ENCODE measurements around the gene SLC13A1.
A peak's percentile ranks its signal among the peaks of the same experiment; 100 is the strongest.

The SLC13A1 gene

DNA sequence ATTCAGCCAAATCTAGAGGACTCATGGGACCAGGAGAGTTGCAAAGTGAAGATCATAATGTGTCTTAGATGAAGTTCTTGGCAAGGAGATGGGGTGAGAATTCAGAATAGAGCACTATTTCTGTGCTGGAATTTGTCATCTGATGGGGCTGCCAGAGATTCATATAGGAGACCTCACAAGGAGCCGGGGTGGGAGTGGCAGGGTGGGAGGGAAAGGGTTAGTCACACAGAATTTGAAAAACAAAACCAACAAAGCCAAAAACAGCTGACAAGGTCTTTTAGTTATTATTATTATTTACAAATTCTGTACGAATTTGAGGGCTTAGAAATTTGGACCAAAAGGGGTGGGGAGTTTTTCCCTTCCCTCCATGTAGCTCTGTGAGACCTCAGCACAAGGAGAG lies 1.7 kb downstream of the SLC13A1 start:
- H3K9me3 ChIP-seq (ENCODE audit: control insufficient read depth, low read length), result no peaks in the 10 kb centered on the region
- no peaks in the 10 kb centered on the region for H3K4me1 ChIP-seq (ENCODE audit: control insufficient read depth, insufficient read depth, low read length)
- no peak overlapping the region for H3K4me3 ChIP-seq (ENCODE audit: insufficient read depth, low read depth, low read length)
- H3K27me3 ChIP-seq (ENCODE audit: control insufficient read depth, insufficient read depth, low read length, poor library complexity, severe bottlenecking), result no peaks in the 10 kb centered on the region
- 83 to 100% methylated on average over 1 to 2 of the region's 2 CpGs for WGBS, 2 experiments
- no peak overlapping the region for H3K27ac ChIP-seq (ENCODE audit: insufficient read depth, low read depth, low read length, poor library complexity, severe bottlenecking)
- no peaks in the 10 kb centered on the region for H3K36me3 ChIP-seq (ENCODE audit: control insufficient read depth, insufficient read depth, low read length)

DNA sequence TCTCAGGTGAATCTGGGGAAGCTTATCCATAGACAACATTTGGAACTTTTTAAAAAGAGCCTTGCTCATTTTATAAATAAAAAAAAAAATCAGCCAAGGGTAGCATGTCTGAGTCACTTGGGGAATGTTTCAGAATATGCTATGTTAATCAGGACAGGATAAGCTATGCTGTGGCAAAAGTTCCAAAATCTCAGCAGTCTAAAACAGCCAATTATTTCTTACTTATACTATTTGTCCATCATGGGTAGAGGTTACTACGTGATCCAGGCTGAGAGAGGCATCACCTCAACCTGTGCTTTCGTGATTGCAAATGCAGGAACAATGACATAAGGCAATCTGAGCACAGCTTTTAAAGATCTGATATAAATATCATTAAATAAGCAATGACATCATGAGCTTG lies 6.5 kb downstream of the SLC13A1 start:
- Histone ChIP-seq H3K27me3 (ENCODE audit: control insufficient read depth, insufficient read depth, low read length, poor library complexity, severe bottlenecking) (no peaks in the 10 kb centered on the region), H3K4me1 (ENCODE audit: control insufficient read depth, insufficient read depth, low read length) (no peaks in the 10 kb centered on the region), H3K9me3 (ENCODE audit: control insufficient read depth, low read length) (no peaks in the 10 kb centered on the region), H3K36me3 (ENCODE audit: control insufficient read depth, insufficient read depth, low read length) (no peaks in the 10 kb centered on the region), H3K4me3 (ENCODE audit: insufficient read depth, low read depth, low read length) (no peak overlapping the region), H3K27ac (ENCODE audit: insufficient read depth, low read depth, low read length, poor library complexity, severe bottlenecking) (no peak overlapping the region)
- WGBS, 2 experiments, result 100% methylated on average over 2 of the region's 2 CpGs

DNA sequence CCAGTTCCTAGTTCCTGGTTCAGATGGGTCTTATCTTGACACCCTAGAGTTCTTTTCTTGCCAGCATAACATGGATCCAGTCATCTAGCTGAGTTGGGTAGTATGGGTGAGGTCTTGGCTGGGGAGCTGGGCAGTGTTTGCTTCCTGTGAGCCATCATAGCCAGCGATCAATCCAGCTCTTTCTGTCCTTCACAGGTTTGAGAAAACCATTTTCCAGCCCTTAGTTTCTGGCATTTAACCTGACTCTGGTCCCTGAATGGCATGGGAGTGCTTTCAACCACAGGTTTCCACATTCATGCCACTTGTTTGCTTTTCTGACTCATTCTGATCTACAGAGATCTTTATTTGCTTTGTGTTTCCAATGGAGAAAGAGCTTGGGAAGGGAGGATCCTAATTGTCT lies 8.6 kb downstream of the SLC13A1 start:
- Histone ChIP-seq H3K27ac (ENCODE audit: insufficient read depth, low read depth, low read length, poor library complexity, severe bottlenecking) (no peak overlapping the region), H3K4me1 (ENCODE audit: control insufficient read depth, insufficient read depth, low read length) (no peaks in the 10 kb centered on the region), H3K36me3 (ENCODE audit: control insufficient read depth, insufficient read depth, low read length) (no peaks in the 10 kb centered on the region), H3K9me3 (ENCODE audit: control insufficient read depth, low read length) (no peaks in the 10 kb centered on the region), H3K4me3 (ENCODE audit: insufficient read depth, low read depth, low read length) (no peak overlapping the region), H3K27me3 (ENCODE audit: control insufficient read depth, insufficient read depth, low read length, poor library complexity, severe bottlenecking) (no peaks in the 10 kb centered on the region)
- 91 to 93% methylated on average over 1 of the region's 1 CpG for WGBS, 2 experiments

DNA sequence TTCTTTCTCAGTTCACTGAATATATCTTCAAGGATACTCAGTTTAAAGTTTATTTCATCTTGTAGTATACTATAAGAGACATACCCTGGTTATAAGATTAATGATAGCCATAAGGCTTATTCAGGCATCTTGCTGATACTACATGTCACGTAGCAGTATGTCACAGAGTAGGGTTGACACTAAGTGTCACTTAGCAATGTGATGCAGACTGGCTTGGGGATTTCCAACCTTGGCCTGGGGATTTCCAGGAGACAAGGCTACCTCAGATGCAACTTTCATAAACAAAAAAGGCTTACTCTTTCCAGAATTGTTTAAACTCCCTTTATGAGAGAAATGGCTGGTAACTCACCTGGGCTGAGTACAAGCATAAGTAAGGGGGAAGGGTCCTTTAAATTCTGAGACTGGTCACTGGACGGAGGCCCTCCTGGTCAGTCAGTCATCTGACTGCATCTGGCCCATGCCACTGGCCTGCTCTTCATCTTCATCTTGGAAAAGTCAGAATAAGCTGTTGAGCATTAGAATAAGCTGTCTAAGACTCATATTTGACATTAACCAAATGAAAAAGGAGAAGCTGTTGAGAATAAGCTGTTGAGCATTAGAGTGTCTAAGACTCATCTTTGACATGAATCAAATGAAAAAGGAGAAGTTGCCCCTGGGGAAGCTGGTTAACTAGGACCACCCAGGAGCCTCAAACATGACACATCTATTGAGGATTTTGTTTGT lies 9.5 kb downstream of the SLC13A1 start:
- peaks cover 2% of the 10 kb centered on the region for H3K9me3 ChIP-seq (ENCODE audit: control insufficient read depth, low read length)
- H3K36me3 ChIP-seq (ENCODE audit: control insufficient read depth, insufficient read depth, low read length), result no peaks in the 10 kb centered on the region
- no peak overlapping the region for H3K4me3 ChIP-seq (ENCODE audit: insufficient read depth, low read depth, low read length)
- no peaks in the 10 kb centered on the region for H3K27me3 ChIP-seq (ENCODE audit: control insufficient read depth, insufficient read depth, low read length, poor library complexity, severe bottlenecking)
- H3K27ac ChIP-seq (ENCODE audit: insufficient read depth, low read depth, low read length, poor library complexity, severe bottlenecking), result no peak overlapping the region
- no peaks in the 10 kb centered on the region for H3K4me1 ChIP-seq (ENCODE audit: control insufficient read depth, insufficient read depth, low read length)
- WGBS, 2 experiments, result 87 to 97% methylated on average over 2 of the region's 2 CpGs

DNA sequence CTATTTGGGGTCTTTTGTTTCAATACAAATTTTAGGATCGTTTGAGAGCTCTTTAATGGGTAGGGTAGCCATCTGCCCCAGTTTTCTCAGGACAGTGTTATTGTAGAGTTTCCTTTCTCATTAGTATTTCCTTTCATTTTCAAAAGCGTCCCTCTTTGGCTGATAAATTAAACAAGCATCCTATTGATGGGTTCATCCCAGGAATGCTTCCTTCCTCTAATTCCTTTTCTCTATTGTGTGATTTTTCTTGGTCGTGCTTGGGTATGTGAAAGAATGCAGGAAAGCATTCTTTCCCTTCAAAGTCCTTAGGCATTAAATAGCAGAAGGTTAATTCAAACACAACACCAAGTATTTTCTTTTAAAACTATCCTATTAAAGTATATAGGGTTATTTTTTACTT lies 14.0 kb downstream of the SLC13A1 start:
- Histone ChIP-seq H3K36me3 (ENCODE audit: control insufficient read depth, insufficient read depth, low read length) (no peaks in the 10 kb centered on the region), H3K27me3 (ENCODE audit: control insufficient read depth, insufficient read depth, low read length, poor library complexity, severe bottlenecking) (no peaks in the 10 kb centered on the region), H3K27ac (ENCODE audit: insufficient read depth, low read depth, low read length, poor library complexity, severe bottlenecking) (peak overlapping the region; percentile 28), H3K9me3 (ENCODE audit: control insufficient read depth, low read length) (peaks cover 3% of the 10 kb centered on the region), H3K4me3 (ENCODE audit: insufficient read depth, low read depth, low read length) (no peak overlapping the region), H3K4me1 (ENCODE audit: control insufficient read depth, insufficient read depth, low read length) (no peaks in the 10 kb centered on the region)
- WGBS, 2 experiments, result 0 to 34% methylated on average over 1 to 3 of the region's 3 CpGs

DNA sequence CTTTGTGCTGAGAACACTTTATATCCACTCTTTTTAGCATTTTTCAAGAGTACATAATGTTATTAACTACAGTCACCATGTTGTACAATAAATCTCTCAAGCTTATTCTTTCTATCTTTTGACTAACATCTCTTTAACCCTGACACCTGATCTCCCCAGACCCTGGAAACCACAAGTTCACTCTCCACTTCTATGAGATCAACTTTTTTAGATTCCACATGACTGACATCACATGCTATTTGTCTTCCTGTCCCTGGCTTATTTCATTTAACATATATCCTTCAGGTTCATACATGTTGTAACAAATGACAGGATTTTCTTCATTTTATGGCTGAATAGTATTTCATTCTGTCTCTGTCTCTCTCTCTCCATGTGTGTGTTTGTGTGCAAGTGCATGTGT lies 15.5 kb downstream of the SLC13A1 start:
- no peak overlapping the region for H3K4me3 ChIP-seq (ENCODE audit: insufficient read depth, low read depth, low read length)
- H3K27me3 ChIP-seq (ENCODE audit: control insufficient read depth, insufficient read depth, low read length, poor library complexity, severe bottlenecking), result no peaks in the 10 kb centered on the region
- peaks cover 3% of the 10 kb centered on the region for H3K9me3 ChIP-seq (ENCODE audit: control insufficient read depth, low read length)
- H3K4me1 ChIP-seq (ENCODE audit: control insufficient read depth, insufficient read depth, low read length), result no peaks in the 10 kb centered on the region
- no peaks in the 10 kb centered on the region for H3K36me3 ChIP-seq (ENCODE audit: control insufficient read depth, insufficient read depth, low read length)
- no peak overlapping the region for H3K27ac ChIP-seq (ENCODE audit: insufficient read depth, low read depth, low read length, poor library complexity, severe bottlenecking)

DNA sequence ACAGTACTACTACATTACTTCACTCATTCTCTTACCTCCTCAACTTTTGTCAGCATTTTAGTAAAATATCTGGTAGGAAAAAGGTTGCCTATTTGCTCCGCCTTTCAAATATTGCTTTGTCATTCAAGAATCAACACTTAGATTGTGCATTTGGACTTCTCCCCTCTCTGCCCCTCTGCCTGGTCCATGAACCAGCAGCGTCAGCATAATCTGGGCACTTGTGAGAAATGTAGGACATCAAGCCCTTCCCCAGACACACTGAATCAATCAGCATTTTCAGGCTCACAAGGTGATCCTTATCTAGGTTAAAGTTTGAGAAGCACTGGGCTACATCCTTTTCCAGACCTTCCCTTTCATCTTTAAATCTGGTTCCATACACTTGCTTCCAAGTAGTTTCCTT lies 16.3 kb downstream of the SLC13A1 start:
- no peaks in the 10 kb centered on the region for H3K27me3 ChIP-seq (ENCODE audit: control insufficient read depth, insufficient read depth, low read length, poor library complexity, severe bottlenecking)
- H3K27ac ChIP-seq (ENCODE audit: insufficient read depth, low read depth, low read length, poor library complexity, severe bottlenecking), result no peak overlapping the region
- no peaks in the 10 kb centered on the region for H3K36me3 ChIP-seq (ENCODE audit: control insufficient read depth, insufficient read depth, low read length)
- H3K4me3 ChIP-seq (ENCODE audit: insufficient read depth, low read depth, low read length), result no peak overlapping the region
- WGBS, 2 experiments, result 95 to 97% methylated on average over 2 of the region's 2 CpGs
- no peaks in the 10 kb centered on the region for H3K4me1 ChIP-seq (ENCODE audit: control insufficient read depth, insufficient read depth, low read length)
- H3K9me3 ChIP-seq (ENCODE audit: control insufficient read depth, low read length), result peaks cover 3% of the 10 kb centered on the region

DNA sequence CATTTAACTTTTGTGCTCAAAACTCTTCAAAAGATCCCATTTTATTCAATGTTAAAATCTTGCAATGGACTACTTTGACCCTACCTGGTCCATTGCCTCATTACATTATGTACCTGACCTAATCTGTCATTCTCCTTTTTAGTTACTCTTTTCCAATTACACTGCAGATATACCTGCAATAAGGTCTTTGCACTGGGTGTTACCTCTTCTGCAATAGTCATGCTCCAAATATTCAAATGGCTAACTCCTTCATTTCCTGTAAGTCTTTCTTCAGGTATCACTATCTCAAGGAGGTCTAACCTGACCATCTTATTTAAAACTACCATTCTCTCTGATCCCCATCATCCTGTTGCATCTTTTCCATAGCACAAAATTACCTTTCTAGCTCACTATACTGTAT lies 22.3 kb downstream of the SLC13A1 start:
- no peak overlapping the region for H3K4me3 ChIP-seq (ENCODE audit: insufficient read depth, low read depth, low read length)
- H3K27me3 ChIP-seq (ENCODE audit: control insufficient read depth, insufficient read depth, low read length, poor library complexity, severe bottlenecking), result no peaks in the 10 kb centered on the region
- H3K4me1 ChIP-seq (ENCODE audit: control insufficient read depth, insufficient read depth, low read length), result no peaks in the 10 kb centered on the region
- no peaks in the 10 kb centered on the region for H3K9me3 ChIP-seq (ENCODE audit: control insufficient read depth, low read length)
- no peak overlapping the region for H3K27ac ChIP-seq (ENCODE audit: insufficient read depth, low read depth, low read length, poor library complexity, severe bottlenecking)
- no peaks in the 10 kb centered on the region for H3K36me3 ChIP-seq (ENCODE audit: control insufficient read depth, insufficient read depth, low read length)

DNA sequence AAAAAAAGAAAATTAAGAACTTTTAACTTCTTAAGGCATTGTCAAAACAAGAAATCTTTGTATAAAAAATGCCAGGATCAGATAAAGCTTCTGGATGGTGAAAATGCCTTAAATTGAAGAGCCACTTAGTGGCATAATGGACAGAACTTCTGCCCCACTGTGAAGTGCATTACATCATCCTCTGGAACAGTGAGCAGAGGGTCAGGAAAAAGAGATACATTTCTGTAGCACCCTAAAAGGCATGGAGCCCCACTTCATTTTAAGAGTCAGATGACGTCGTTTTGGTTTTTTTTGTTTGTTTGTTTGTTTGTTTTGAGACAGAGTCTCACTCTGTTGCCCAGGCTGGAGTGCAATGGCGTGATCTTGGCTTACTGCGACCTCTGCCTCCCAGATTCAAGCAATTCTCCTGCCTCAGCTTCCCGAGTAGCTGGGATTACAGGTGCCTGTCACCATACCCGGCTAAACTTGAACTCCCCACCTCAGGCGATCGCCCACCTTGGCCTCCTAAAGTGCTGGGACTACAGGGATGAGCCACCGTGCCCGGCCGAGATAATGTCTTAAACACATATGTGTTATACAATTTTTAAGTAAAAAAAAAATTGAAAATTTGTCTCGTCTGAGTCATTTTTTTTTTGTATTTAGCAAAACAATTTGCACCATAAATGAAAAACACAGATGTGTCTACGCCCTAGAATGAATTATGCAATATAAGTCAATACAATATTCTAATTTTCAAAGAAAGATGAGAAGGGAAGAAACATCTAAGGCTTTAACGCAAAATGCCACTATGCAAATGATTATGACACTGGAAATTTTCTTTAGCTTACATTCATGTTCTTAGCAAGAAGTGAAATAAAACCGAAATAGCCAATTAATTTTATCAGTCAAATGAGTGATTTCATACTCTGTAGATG lies 29.2 kb downstream of the SLC13A1 start:
- Histone ChIP-seq H3K27ac (ENCODE audit: insufficient read depth, low read depth, low read length, poor library complexity, severe bottlenecking) (no peak overlapping the region), H3K9me3 (ENCODE audit: control insufficient read depth, low read length) (no peaks in the 10 kb centered on the region), H3K4me1 (ENCODE audit: control insufficient read depth, insufficient read depth, low read length) (no peaks in the 10 kb centered on the region), H3K36me3 (ENCODE audit: control insufficient read depth, insufficient read depth, low read length) (no peaks in the 10 kb centered on the region), H3K4me3 (ENCODE audit: insufficient read depth, low read depth, low read length) (no peak overlapping the region), H3K27me3 (ENCODE audit: control insufficient read depth, insufficient read depth, low read length, poor library complexity, severe bottlenecking) (no peaks in the 10 kb centered on the region)
- WGBS, 2 experiments, result 90 to 91% methylated on average over 10 to 14 of the region's 15 CpGs

DNA sequence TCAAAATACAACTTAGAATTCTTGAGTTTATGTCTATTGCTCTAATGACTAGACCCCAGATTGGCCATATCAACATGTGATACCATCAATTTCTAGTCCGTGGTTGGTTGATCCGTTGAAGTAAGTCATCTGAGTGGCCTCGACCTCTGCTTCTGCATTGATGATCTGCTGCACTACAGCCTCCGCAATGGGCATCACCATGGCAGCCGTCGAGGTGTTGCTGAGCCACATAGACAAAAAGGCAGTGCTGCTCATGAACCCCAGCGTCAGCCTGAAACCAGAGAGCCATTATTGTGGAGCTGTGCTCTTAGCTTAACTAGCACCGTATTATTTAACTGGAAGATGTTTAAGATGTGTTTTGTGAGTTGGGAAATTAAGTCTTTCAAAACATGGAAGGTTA lies 30.7 kb downstream of the SLC13A1 start:
- Histone ChIP-seq H3K27me3 (ENCODE audit: control insufficient read depth, insufficient read depth, low read length, poor library complexity, severe bottlenecking) (no peaks in the 10 kb centered on the region), H3K36me3 (ENCODE audit: control insufficient read depth, insufficient read depth, low read length) (no peaks in the 10 kb centered on the region), H3K9me3 (ENCODE audit: control insufficient read depth, low read length) (no peaks in the 10 kb centered on the region), H3K4me3 (ENCODE audit: insufficient read depth, low read depth, low read length) (no peak overlapping the region), H3K4me1 (ENCODE audit: control insufficient read depth, insufficient read depth, low read length) (no peaks in the 10 kb centered on the region), H3K27ac (ENCODE audit: insufficient read depth, low read depth, low read length, poor library complexity, severe bottlenecking) (no peak overlapping the region)
- 95 to 97% methylated on average over 8 of the region's 8 CpGs for WGBS, 2 experiments

Measured in ectodermal cell (in vitro differentiated cells).